Measurements from ENCODE around the gene INCA1. TPM values are rescaled to one million over a fixed set of nuclear protein-coding genes. Genes with fewer than 3 reads are reported as not detected.

Gene INCA1
- total RNA-seq, 1 donor from 2014 or later, result 1.7 TPM

DNA sequence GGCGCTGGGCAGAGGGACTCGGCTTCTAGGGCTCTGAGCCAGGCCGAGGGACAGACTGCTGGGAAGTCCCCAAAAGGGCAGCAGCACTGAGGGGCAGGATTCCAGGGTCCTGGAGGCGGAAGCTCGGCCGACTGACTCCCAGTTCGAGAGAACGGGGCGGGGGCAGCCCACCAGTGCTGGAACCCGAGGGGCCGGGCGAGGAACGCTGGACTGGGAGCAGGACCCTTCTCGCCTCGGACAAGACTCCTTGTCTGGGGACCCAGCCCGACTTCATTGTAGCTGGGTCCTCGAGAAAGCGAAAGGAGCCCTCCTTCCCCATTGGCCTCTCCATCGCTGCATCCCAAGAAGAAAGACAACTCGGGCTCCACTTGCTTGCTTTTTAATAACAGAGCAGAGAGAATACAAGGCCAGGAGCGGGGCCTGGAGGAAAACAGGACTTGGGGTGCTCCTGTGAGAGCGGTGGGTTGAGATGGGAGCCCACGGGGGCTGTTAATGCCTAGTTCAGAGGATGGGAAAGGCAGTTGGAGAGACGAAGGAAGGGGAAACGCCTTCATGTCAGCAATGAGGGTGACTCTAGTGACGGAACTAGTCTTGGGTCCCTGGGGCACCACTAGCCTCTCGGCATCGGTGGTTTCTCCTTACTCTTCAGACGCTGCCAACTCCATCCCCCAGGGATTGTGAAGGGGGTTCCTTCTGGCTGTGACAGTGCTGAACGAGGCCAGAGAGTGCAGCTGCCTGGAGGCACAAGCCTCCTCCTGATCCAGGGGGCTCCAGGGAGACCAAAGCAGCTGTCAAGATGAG lies 9.4 kb downstream of the INCA1 start:
- Histone ChIP-seq H3K27ac (peak overlapping the region; percentile 89), H3K27me3 (no peaks in the 10 kb centered on the region), H3K36me3 (no peaks in the 10 kb centered on the region), H3K9me3 (no peaks in the 10 kb centered on the region), H3K4me3 (peak overlapping the region; percentile 66 to 95), H3K4me1 (peaks cover 32% of the 10 kb centered on the region)
- TF ChIP-seq, protein P1, sequence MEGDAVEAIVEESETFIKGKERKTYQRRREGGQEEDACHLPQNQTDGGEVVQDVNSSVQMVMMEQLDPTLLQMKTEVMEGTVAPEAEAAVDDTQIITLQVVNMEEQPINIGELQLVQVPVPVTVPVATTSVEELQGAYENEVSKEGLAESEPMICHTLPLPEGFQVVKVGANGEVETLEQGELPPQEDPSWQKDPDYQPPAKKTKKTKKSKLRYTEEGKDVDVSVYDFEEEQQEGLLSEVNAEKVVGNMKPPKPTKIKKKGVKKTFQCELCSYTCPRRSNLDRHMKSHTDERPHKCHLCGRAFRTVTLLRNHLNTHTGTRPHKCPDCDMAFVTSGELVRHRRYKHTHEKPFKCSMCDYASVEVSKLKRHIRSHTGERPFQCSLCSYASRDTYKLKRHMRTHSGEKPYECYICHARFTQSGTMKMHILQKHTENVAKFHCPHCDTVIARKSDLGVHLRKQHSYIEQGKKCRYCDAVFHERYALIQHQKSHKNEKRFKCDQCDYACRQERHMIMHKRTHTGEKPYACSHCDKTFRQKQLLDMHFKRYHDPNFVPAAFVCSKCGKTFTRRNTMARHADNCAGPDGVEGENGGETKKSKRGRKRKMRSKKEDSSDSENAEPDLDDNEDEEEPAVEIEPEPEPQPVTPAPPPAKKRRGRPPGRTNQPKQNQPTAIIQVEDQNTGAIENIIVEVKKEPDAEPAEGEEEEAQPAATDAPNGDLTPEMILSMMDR (IDR thresholded peaks at IDR 0.05), result no peak
- TF ChIP-seq POLR2A (IDR thresholded peaks at IDR 0.05), result no peak
- peak in 1 of 2 donors; percentile 75 for TF ChIP-seq POLR2AphosphoS5 (IDR thresholded peaks at IDR 0.05; ENCODE audit: insufficient read depth in 1 of 2, low read depth in 1 of 2)
- intact Hi-C loops (cut with DNase I), result loop anchor here (10.0 kb wide), 1 partner anchor 47 kb away; the partner anchor contains the start of gene SLC52A1
- peak in 1 of 2 donors; percentile 87 for DNase-seq (ENCODE audit: extremely low spot score in 2 of 2)

GRCh38 chr17:4986951-4987766 lies 10.2 kb downstream of the INCA1 start, which contains the start of gene CAMTA2:
Gene CAMTA2, minus strand, starts transcription at chr17:4987675. Its CDS starts 1,453 bp downstream, at chr17:4986222.
- H3K4me1 ChIP-seq, result peaks cover 32% of the 10 kb centered on the region
- intact Hi-C loops (cut with DNase I), result loop anchor here (10.0 kb wide), 1 partner anchor 48 kb away; the partner anchor contains the start of gene SLC52A1
- peak within 1 kb of the TSS; percentile 89 for H3K27ac ChIP-seq
- H3K27me3 ChIP-seq, result no peaks in the 10 kb centered on the region
- H3K4me3 ChIP-seq, result peak within 1 kb of the TSS; percentile 66 to 95
- no peaks in the 10 kb centered on the region for H3K9me3 ChIP-seq
- peaks cover 0 to 6% of the 10 kb centered on the region in 2 donors for H3K36me3 ChIP-seq
- no peak for DNase-seq (ENCODE audit: extremely low spot score in 2 of 2)
- TF ChIP-seq POLR2AphosphoS5 (IDR thresholded peaks at IDR 0.05; ENCODE audit: insufficient read depth in 1 of 2, low read depth in 1 of 2), result peak; percentile 69 to 93
- TF ChIP-seq POLR2A (IDR thresholded peaks at IDR 0.05), result peak in 1 of 2 donors; percentile 81
- TF ChIP-seq, protein P1 (IDR thresholded peaks at IDR 0.05), result peak; percentile 22 to 89 (median 63)

- Histone ChIP-seq H3K4me3 (peak overlapping the region; percentile 66 to 95), H3K27me3 (no peaks in the 10 kb centered on the region), H3K27ac (peak overlapping the region; percentile 89), H3K9me3 (no peaks in the 10 kb centered on the region), H3K36me3 (peaks cover 0 to 12% of the 10 kb centered on the region in 2 donors), H3K4me1 (peaks cover 32% of the 10 kb centered on the region)
- TF ChIP-seq POLR2AphosphoS5 (IDR thresholded peaks at IDR 0.05; ENCODE audit: insufficient read depth in 1 of 2, low read depth in 1 of 2), result no peak
- TF ChIP-seq, protein P1 (IDR thresholded peaks at IDR 0.05), result no peak
- TF ChIP-seq POLR2A (IDR thresholded peaks at IDR 0.05), result no peak
- intact Hi-C loops (cut with DNase I), result loop anchor here (10.0 kb wide), 1 partner anchor 48 kb away; the partner anchor contains the start of gene SLC52A1
- DNase-seq (ENCODE audit: extremely low spot score in 2 of 2), result no peak
Measured at GRCh38 chr17:4986403-4986802, 10.9 kb downstream of the INCA1 start.

DNA sequence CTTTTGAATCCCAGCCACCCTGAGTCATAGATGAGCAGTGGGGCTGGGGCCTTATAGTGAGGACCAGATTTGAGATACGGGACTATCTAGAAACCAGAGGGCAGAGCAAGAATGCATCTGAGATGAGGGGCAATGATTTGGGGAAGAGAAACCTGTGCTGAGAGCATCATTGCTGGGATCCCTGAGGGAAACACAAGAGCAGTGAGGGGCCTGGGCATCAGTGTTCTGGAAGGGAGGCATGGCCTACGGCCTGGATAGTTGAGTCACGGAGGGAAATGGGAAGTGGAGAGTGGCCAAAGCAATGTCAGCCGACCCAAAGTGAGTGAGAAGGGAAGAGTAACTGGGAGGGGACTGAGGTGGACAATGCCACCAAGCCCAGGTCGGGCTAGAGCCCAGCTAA lies 15.0 kb downstream of the INCA1 start:
- DNase-seq (ENCODE audit: extremely low spot score in 2 of 2), result no peak
- Histone ChIP-seq H3K27me3 (no peaks in the 10 kb centered on the region), H3K4me3 (no peak overlapping the region), H3K9me3 (no peaks in the 10 kb centered on the region), H3K4me1 (peaks cover 17% of the 10 kb centered on the region), H3K36me3 (peaks cover 0 to 37% of the 10 kb centered on the region in 2 donors), H3K27ac (no peak overlapping the region)
- TF ChIP-seq, protein P1 (IDR thresholded peaks at IDR 0.05), result no peak
- TF ChIP-seq POLR2AphosphoS5 (IDR thresholded peaks at IDR 0.05; ENCODE audit: insufficient read depth in 1 of 2, low read depth in 1 of 2), result no peak
- intact Hi-C loops (cut with DNase I), result loop anchor here (5.0 to 10.0 kb wide), 2 partner anchors 52 to 75 kb away; partner anchors contain the start of gene SLC52A1
